Measurements from ENCODE around the gene KCNG4. TPM values are rescaled to one million over a fixed set of nuclear protein-coding genes. Genes with fewer than 3 reads are reported as not detected.

Gene KCNG4
- total and polyA plus RNA-seq, 10 of the 15 experiments (the other 5 are each of a cell fraction or from before 2014, with no cell fraction given) = not detected

DNA sequence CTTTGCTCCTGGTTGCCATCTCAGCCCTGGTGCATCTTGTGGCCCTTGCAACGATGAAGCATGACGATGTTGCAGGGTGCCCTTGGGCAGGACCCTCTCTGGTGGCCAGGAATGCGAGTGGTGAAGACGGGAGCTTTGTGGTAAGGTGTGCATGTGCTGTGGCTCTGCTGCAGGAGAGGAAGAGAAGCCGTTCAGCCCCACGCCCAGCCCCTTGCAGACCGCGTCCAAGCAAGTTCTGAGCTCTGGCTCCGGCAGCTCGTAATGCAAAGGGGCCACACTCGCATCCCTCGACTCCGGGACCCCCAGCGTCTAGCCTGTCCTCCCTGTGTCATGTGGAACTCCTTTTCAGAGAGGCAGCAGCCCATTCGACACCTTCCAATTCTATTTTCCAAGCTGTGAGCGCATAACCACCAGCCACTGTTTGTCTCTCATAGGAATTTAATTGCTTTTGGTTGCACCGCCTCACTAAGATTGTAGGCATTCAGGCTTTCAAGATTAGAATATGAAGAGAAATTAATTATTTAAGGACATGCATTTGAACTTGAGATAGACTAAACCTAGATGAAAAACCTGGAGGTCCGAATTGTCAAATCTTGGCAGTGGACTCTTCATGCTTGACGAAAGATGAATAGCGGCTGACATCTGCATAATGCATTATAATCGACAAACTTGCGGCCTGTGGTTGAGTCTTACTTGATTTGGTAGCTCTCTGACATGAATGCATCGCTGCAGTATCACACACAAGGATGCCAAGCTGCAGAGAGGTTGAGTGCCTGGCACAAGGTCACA, 21.1 kb upstream of the KCNG4 start:
- H3K27me3 ChIP-seq (replicated peaks in 1 of 2; ENCODE audit: control insufficient read depth in 2 of 2, insufficient read depth in 2 of 2, low read length in 1 of 2) = no peaks in the 10 kb centered on the region; a peak in 1 of 4 replicates
- H3K4me1 ChIP-seq (ENCODE audit: control insufficient read depth, insufficient read depth, low read length) = no peaks in the 10 kb centered on the region
- RAD21 ChIA-PET (ENCODE audit: unreplicated experiment) = no interaction called here
- no peaks in the 10 kb centered on the region for H3K9me3 ChIP-seq (replicated peaks; ENCODE audit: control insufficient read depth, insufficient read depth, low read length)
- no peaks in the 10 kb centered on the region for H3K36me3 ChIP-seq (ENCODE audit: control insufficient read depth in 2 of 2, insufficient read depth in 2 of 2, low read length in 1 of 2)
- H3K4me2 ChIP-seq (ENCODE audit: control insufficient read depth, insufficient read depth) = no peak overlapping the region
- intact Hi-C loops (cut with micrococcal nuclease; ENCODE audit: unreplicated experiment) (no loop called here), in situ Hi-C loops (cut with MboI) (no loop called here)
- no TSS peak for BruUV-seq (replicated peaks)
- H4K20me1 ChIP-seq (ENCODE audit: control insufficient read depth, insufficient read depth) = no peaks in the 10 kb centered on the region
- DNase-seq (ENCODE audit: low read depth, low spot score) (no peak), FAIRE-seq (no peak), ATAC-seq (no peak)
- TF ChIP-seq CBFB (IDR thresholded peaks at IDR 0.05; ENCODE audit: low read depth) = no peak
- no peak for TF ChIP-seq BHLHE40 (IDR thresholded peaks at IDR 0.05; ENCODE audit: borderline replicate concordance in 1 of 2, low read depth in 2 of 2, low read length in 1 of 2)
- no peak for TF ChIP-seq ETV6 (conservative IDR thresholded peaks at IDR 0.05 in 1 of 2, IDR thresholded peaks at IDR 0.05 in 1 of 2; ENCODE audit: borderline replicate concordance in 1 of 2, low read depth in 1 of 2)
- no peak for TF ChIP-seq PML (IDR thresholded peaks at IDR 0.05; ENCODE audit: low read length)
- no peak for TF ChIP-seq CHD2 (IDR thresholded peaks at IDR 0.05; ENCODE audit: borderline replicate concordance, low read depth, low read length)
- TF ChIP-seq CUX1 (IDR thresholded peaks at IDR 0.05; ENCODE audit: insufficient replicate concordance, low read depth, low read length) = no peak
- TF ChIP-seq LARP7 (IDR thresholded peaks at IDR 0.05) = no peak
- TF ChIP-seq HDGF (IDR thresholded peaks at IDR 0.05) = no peak
- no peak for TF ChIP-seq EED (IDR thresholded peaks at IDR 0.05; ENCODE audit: low read depth)
- no peak for TF ChIP-seq SMC3 (IDR thresholded peaks at IDR 0.05; ENCODE audit: borderline replicate concordance, low read length)
- no peak for TF ChIP-seq RELB (IDR thresholded peaks at IDR 0.05; ENCODE audit: low read depth)
- no peak for TF ChIP-seq MAX (IDR thresholded peaks at IDR 0.05; ENCODE audit: low read depth, low read length)
- TF ChIP-seq GABPA (IDR thresholded peaks at IDR 0.05; ENCODE audit: low read depth) = no peak
- TF ChIP-seq RBBP5 (conservative IDR thresholded peaks at IDR 0.05) = no peak
- H3K27ac ChIP-seq (ENCODE audit: control insufficient read depth, insufficient read depth) = no peak overlapping the region
- no peak overlapping the region for H3K9ac ChIP-seq (ENCODE audit: control insufficient read depth, insufficient read depth, low read length)
- POLR2A ChIA-PET = no interaction called here
- SMC1A ChIA-PET (ENCODE audit: uncharacterized antibody, unreplicated experiment) = no interaction called here
- CTCF ChIA-PET = no interaction called here
- H3K79me2 ChIP-seq (ENCODE audit: control insufficient read depth, insufficient read depth, low read length) = no peaks in the 10 kb centered on the region
- H2AFZ ChIP-seq (ENCODE audit: control insufficient read depth, low read depth, low read length) = no peak overlapping the region
- no peak overlapping the region for H3K4me3 ChIP-seq
- WGBS (ENCODE audit: insufficient coverage, insufficient replicate concordance, low lambda C conversion rate, missing lambda C conversion rate) = 56% methylated on average over 22 of the region's 23 CpGs

Measured in GM12878 (cell line).